Hematopoietic multipotent progenitor cell treated with erythropoietin and hydrocortisone succinate and interleukin-3 and kit ligand, for 15 days (in vitro differentiated cells): ENCODE data around the gene MFAP1.
"Not testable (repeated sequence)": the region's sequence is repeated elsewhere in the genome, so short reads cannot be mapped to it uniquely, and the experiment has no call there.

Source experiments
- DNase-seq: peaks from one replicate; pipeline ENCODE4 v3.0.0-alpha.2; 2015; ENCODE audit warnings: low spot score

MFAP1 gene

DNA sequence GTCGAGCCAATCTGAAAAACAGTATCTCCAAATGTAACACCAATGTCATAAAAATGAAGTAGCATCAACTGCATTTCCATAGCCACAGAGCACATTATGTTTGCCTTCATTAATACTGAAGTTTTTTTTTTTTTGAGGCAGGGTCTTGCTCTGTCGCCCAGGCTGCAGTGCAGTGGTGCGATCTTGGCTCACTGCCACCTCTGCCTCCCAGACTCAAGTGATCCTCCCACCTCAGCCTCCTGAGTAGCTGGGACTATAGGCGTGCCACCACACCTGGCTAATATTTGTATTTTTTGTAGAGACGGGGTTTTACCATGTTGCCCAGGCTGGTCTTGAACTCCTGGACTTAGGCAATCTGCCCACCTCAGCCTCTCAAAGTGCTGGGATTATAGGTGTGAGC, 9.4 kb downstream of the MFAP1 start:
- not testable (repeated sequence) for DNase-seq

DNA sequence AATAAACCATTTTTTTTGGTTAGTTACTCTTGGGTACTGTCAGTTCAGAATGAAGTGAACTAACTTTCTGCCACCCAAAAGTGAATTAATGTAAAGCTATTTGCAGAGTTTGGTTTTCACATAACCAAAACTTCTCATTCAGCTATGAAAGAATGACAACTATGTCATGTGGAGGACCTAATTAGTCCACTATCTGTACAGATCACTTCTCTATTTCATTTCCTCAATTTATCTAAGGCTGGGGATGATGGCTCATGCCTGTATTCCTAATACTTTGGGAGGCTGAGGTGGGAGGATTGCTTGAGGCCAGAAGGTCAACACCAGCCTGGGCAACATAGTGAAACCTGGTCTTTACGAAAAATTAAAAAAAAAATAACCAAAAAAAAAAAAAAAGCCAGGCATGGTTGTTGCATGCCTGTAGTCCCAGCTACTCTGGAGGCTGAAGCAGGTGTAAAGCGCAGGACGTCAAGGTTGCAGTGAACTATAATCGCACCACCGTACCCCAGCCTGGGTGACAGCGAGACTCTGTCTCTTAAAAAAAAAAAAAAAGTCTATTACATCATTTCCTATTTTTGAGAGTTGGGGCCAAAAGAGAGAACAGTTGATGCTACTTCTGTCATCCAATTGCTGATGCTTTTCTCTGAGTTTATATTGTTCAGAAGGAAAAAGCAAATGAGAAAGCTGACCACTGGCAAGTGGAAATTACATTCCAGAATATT, 15.4 kb downstream of the MFAP1 start:
- no peak for DNase-seq

DNA sequence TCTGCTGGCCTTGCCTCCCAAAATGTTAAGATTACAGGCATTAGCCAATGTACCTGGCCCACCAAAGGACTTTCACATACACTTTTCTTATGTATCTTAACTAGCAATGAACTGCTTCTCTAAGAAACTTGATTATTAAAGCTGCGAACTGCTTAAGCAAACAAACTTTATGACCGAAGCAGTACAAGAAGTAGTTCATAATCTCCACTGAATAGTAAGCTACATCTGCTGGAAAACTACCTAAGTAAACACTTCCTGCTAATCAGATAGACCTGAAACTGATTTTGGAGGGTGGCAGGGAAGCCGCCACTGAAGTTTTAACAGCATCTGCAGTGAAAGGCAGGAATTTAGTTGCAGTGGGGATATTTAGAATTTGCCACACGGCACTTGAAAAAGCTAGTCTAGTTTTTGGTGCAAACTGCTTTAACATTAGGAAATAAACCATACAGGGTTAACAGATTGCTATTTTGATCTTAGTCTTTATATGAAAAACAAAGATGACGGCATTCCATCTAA, 16.0 kb downstream of the MFAP1 start:
- DNase-seq = no peak

DNA sequence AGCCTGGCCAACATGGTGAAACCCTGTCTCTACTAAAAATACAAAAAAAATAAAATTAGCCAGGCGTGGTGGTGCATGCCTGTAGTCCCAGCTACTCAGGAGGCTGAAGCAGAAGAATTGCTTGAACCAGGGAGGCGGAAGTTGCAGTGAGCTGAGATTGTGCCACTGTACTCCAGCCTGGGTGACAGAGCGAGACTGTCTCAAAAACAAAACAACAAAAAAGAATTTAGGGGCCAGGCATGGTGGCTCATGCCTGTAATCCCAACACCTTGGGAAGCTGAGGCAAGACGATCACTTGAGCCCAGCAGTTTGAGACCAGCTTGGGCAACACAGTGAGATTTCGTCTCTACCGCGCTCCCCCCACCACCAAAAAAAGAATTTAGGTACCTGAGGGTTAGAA, 21.8 kb downstream of the MFAP1 start:
- DNase-seq = not testable (repeated sequence)

DNA sequence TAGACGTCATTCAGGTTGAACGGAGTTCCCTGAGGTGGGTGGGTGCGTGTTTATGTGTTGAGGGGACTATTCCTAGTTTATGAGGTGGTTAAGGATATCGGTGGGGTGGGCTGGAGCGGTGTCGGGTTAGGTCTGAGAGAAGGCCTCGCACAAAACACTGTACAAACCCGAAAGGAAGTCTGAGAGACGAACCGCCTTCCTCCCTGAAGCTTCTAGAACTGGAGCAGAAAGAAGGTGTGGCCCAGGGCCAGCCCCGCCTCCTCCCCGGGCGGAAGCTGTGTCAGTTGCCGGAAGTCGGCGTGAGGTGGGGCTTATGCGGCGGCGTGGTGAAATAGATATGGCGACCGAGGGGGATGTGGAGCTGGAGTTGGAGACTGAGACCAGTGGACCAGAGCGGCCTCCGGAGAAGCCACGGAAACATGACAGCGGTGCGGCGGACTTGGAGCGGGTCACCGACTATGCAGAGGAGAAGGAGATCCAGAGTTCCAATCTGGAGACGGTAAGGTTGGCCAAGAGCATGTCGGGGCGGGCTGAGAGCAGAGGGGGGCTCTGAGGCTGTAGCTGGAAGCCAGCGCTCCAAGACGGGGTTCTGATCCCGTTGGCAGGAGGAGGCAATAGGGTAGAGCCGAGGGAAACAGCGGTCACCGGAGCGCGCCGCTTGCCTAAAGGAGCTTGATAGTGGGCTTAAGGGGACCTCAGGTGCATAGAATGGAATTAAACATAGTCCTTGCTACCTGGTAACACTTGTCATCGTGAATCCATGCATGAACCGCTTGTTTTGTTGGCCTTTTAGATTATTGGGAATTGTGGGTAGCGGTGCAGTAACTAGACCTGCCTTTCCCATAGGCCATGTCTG, 24.0 kb downstream of the MFAP1 start, which contains the start of gene HYPK:
Gene HYPK (plus strand): TSS at position 314 of the 856 bp plus-strand sequence. CDS start 24 bp downstream, at position 338.
- DNase-seq = peak; percentile 92

DNA sequence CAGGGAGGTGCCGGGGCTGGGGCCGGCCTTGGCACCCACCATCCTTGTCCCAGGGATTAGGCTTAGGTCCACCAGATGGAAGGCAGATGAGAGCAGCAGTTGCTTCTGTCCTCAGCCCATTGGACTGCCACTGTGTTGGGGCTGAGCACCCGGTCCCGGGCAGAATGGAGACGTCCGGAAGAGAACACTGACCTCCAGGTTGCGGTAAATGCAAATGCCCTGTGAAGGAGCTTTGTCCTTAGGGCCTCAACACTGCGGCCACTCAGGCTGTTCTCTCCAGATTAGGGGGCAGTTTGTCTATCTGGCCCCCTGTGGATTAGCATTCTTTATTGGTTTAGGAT, 24.6 kb downstream of the MFAP1 start, which contains the start of gene SERINC4:
Gene SERINC4 (minus strand): TSS at position 276 of the 341 bp plus-strand sequence. CDS start 234 bp downstream, at position 42.
- no peak for DNase-seq

DNA sequence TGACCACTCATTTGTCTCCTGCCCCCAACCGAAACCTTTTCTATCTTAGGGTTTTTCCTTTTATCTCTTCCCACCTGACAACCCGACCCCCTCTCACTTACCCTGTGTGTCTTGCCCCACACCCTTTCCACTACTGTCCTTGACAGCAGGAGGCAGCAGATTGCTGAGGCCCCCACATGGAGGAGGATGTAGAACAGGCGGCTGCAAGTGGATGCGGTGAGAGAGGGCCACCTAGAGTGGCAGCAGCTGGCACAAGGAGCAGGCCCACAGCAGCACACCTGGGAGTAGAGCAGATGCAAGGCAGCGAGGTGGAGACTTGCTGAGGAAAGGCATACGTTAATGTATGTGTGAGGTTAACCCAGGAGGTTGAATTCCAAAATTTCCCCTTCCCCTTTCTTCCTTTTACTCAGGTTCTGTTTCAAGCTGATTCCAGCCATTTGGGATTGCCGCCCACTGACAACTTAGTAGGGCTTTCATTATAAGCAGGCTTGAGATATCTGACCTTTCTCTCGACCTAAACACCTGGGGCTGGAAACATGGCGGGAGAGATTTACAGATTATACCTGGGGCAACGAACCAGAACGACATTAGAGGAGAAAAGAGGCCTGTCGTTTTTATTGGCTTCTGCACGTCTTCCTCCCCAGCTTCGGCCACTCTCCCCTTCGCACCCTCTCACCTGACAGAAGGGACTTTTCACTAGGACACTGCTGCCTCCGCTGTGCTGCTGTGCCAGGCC, 25.1 kb downstream of the MFAP1 start:
- DNase-seq = peak; percentile 3

DNA sequence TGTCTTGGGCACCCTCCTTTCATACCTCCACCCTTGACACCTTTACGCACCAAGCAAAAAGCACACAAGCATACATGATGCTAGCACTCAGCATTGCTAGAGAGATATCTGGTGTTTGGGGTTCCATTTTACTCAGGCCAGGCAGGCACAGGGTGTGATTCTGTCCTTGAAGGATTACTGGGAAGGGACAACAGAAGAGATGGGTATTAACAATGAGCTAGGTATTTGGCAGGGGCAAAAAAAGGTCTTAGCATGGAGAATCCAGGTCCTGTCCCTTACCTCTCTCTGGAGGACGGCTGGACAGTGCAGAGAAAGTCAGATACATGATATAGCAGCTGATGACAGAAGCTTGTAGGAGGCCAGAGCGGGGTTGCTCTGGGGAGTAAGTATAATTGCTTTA, 27.9 kb downstream of the MFAP1 start:
- no peak for DNase-seq

DNA sequence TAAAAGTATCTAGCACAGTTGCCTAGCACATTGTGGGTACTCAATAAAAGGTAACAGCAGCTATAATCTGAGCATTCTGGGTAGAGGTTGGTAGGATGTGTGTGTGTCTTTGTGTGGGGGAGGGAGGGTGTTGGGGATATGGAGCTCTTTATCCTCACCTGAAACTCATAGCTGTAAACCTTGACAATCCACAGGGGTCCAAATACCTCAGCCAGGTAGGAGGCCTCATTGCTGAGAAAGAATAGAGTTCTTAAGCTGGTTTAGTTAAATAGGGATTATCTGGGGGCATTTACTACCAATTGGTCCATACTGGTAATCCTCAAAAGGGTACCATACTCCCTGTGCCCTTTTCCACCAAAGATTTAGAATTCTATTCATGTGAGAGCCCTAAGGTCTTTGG, 28.5 kb downstream of the MFAP1 start:
- DNase-seq = no peak

- DNase-seq = no peak
These were observed 29.3 kb downstream of the MFAP1 start for GRCh38 chr15:43795197-43795596.

DNA sequence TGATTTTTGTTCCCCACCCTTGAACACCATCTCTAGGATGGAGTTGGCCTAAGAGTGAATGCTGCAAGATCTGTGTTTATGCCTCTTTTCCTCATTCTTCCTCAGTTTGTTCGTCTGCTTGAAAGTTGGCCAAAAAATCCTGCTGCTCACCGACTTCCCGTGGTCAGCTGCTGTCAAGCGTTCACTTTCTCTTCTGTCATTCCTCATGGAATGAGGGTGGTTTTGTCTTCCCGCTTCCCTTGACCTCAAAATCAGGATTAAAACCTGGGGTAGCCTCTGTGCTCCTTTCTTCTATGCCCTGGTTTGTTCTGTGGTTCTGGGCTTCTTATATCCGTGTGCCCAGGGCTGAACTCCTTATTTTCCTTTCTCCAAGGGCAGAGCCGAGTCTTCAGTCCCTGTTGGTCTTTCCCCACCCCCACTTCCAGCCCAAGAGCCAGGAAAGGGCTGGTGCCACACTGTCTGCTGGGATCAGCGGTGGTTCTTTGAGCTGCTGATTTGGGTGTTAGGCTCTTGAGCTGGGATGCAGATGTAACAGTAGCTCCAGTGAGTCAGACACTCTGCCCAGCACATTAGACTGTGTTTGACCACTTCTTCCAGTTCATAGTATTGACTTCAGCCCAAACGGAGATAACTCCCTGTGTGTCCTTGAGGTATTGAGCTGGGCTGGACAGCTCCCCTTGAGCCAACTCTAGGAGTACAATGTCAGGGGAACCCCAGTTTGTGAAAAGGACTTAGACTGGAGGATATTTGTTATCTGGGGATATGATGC, 30.0 kb downstream of the MFAP1 start:
- DNase-seq = peak; percentile 2

DNA sequence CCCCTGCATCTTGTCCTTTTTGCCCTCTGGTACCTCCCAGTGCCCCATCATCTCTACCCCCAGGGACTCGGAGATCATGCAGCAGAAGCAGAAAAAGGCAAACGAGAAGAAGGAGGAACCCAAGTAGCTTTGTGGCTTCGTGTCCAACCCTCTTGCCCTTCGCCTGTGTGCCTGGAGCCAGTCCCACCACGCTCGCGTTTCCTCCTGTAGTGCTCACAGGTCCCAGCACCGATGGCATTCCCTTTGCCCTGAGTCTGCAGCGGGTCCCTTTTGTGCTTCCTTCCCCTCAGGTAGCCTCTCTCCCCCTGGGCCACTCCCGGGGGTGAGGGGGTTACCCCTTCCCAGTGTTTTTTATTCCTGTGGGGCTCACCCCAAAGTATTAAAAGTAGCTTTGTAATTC, 30.8 kb downstream of the MFAP1 start:
- DNase-seq = peak; percentile 1

GRCh38 chr15:43792761-43793476, 31.6 kb downstream of the MFAP1 start:
- peak; percentile 36 for DNase-seq

DNA sequence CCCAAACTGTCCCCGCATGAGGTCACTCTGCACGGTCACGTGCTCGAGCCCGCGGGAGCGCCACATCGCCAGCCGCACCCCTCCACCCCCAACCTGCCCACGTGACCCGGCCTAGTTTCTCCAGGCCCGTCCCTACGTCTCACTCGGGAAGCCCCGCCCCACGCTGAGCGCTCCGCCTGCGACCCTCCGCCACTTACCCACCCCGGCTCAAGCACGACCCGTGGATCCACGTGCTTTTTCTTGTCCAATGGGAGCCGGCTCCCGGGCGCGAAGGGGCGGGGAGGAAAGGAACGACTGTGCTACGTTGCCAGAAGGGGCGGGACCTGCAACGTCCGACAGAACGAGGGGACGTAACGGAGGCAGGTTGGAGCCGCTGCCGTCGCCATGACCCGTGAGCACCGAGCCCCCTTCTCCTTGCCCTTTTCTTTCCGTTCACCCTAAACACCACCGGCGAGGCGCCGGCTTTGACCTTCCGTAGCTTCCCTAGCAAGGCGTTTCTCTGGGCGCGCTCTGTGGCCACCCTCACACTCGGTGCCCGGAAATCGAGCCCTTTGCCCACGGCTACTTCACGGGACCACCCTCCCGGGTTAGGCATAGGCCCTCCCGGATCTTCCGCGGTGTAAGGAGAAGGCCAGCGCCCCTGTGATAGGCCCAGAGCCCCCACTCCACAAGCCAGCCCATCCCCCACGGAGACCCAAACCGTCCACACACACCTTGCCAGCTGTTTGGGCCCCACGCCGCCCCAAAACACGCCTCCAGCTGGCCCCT, 32.3 kb downstream of the MFAP1 start, which contains the start of gene SERF2:
Gene SERF2 (plus strand): TSS at position 328 of the 768 bp plus-strand sequence. CDS start 57 bp downstream, at position 385.
- DNase-seq = peak; percentile 99

- DNase-seq = no peak
These were observed 35.1 kb downstream of the MFAP1 start for GRCh38 chr15:43789409-43789808.

DNA sequence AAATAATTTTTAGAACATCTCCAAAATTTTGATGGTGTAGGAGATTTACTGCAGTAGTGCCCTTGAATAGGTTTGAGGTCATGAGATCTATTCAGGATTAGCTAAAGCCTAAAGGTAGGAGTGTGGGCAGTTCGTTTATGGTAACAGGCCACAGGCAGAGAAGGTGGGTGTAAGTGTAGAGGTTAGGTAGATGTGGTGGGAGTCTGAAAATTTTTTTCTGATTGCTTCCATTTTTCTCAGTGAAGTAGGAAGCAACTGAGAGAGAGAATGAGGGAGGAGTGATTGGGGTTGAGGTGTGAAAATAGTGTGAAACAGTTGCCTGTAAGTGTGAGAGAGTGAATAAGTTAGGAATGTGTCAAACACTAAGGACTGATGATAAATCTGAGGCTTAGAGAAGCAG, 45.5 kb downstream of the MFAP1 start:
- no peak for DNase-seq

- DNase-seq = peak; percentile 80
These were observed 47.1 kb downstream of the MFAP1 start for GRCh38 chr15:43777267-43777914.

GRCh38 chr15:43776718-43777266, 47.7 kb downstream of the MFAP1 start, which contains the start of gene ELL3:
Gene ELL3 (minus strand): TSS chr15:43776966. CDS start chr15:43776901, 65 bp downstream.
- peak; percentile 87 for DNase-seq
